ENCODE data around the gene TAX1BP1.

Gene TAX1BP1

GRCh38 chr7:27784399-27785053 lies 44.6 kb downstream of the TAX1BP1 start:
- no peak for DNase-seq (ENCODE audit: low read depth)
- H3K4me3 ChIP-seq (ENCODE audit: control insufficient read depth, low read depth, low read length): no peak overlapping the region
- TF ChIP-seq CTCF (IDR thresholded peaks at IDR 0.05; ENCODE audit: control insufficient read depth, insufficient read depth, low read depth, low read length, missing control alignments): peak; percentile 56

GRCh38 chr7:27788437-27788836 lies 48.5 kb downstream of the TAX1BP1 start:
- no peak for DNase-seq (ENCODE audit: low read depth)
- TF ChIP-seq CTCF (IDR thresholded peaks at IDR 0.05; ENCODE audit: control insufficient read depth, insufficient read depth, low read depth, low read length, missing control alignments): no peak
- no peak overlapping the region for H3K4me3 ChIP-seq (ENCODE audit: control insufficient read depth, low read depth, low read length)

- no peak for DNase-seq (ENCODE audit: low read depth)
- TF ChIP-seq CTCF (IDR thresholded peaks at IDR 0.05; ENCODE audit: control insufficient read depth, insufficient read depth, low read depth, low read length, missing control alignments): no peak
- H3K4me3 ChIP-seq (ENCODE audit: control insufficient read depth, low read depth, low read length): no peak overlapping the region
These were observed 53.8 kb downstream of the TAX1BP1 start for GRCh38 chr7:27793780-27794179.

- H3K4me3 ChIP-seq (ENCODE audit: control insufficient read depth, low read depth, low read length): no peak overlapping the region
- TF ChIP-seq CTCF (IDR thresholded peaks at IDR 0.05; ENCODE audit: control insufficient read depth, insufficient read depth, low read depth, low read length, missing control alignments): no peak
- no peak for DNase-seq (ENCODE audit: low read depth)
These were observed 56.0 kb downstream of the TAX1BP1 start for GRCh38 chr7:27795977-27796376.

GRCh38 chr7:27799212-27799611 lies 59.2 kb downstream of the TAX1BP1 start:
- TF ChIP-seq CTCF (IDR thresholded peaks at IDR 0.05; ENCODE audit: control insufficient read depth, insufficient read depth, low read depth, low read length, missing control alignments): no peak
- no peak overlapping the region for H3K4me3 ChIP-seq (ENCODE audit: control insufficient read depth, low read depth, low read length)
- DNase-seq (ENCODE audit: low read depth): no peak

GRCh38 chr7:27802999-27803398 lies 63.0 kb downstream of the TAX1BP1 start:
- H3K4me3 ChIP-seq (ENCODE audit: control insufficient read depth, low read depth, low read length): no peak overlapping the region
- TF ChIP-seq CTCF (IDR thresholded peaks at IDR 0.05; ENCODE audit: control insufficient read depth, insufficient read depth, low read depth, low read length, missing control alignments): no peak
- DNase-seq (ENCODE audit: low read depth): peak; percentile 27
